CD4-positive, alpha-beta T cell treated with Interleukin-1 beta for 1 hour (primary cell): ENCODE measurements around the gene CKLF.
"Not testable (repeated sequence)": the region's sequence is repeated elsewhere in the genome, so short reads cannot be mapped to it uniquely, and the experiment has no call there.

Experiments used
- DNase-seq, 2 donors: peaks; one replicate each; pipeline ENCODE4 v3.0.0-alpha.2; 2020 to 2022

The CKLF gene

GRCh38 chr16:66601471-66601870 lies 49.1 kb downstream of the CKLF start:
- DNase-seq = no peak

- DNase-seq = peak; percentile 84
Observed at GRCh38 chr16:66603537-66604375, 51.4 kb downstream of the CKLF start.

- DNase-seq = peak; percentile 75 to 76
Observed at GRCh38 chr16:66604376-66605176, 52.2 kb downstream of the CKLF start, which contains the start of gene CMTM3. Gene CMTM3, plus strand, starts transcription at chr16:66604704. Its CDS starts 102 bp downstream, at chr16:66604806.

- DNase-seq = peak; percentile 28
Observed at GRCh38 chr16:66605177-66605978, 53.0 kb downstream of the CKLF start.

- DNase-seq = peak in 1 of 2 donors; percentile 9
Observed at GRCh38 chr16:66605979-66606751, 53.8 kb downstream of the CKLF start.

DNA sequence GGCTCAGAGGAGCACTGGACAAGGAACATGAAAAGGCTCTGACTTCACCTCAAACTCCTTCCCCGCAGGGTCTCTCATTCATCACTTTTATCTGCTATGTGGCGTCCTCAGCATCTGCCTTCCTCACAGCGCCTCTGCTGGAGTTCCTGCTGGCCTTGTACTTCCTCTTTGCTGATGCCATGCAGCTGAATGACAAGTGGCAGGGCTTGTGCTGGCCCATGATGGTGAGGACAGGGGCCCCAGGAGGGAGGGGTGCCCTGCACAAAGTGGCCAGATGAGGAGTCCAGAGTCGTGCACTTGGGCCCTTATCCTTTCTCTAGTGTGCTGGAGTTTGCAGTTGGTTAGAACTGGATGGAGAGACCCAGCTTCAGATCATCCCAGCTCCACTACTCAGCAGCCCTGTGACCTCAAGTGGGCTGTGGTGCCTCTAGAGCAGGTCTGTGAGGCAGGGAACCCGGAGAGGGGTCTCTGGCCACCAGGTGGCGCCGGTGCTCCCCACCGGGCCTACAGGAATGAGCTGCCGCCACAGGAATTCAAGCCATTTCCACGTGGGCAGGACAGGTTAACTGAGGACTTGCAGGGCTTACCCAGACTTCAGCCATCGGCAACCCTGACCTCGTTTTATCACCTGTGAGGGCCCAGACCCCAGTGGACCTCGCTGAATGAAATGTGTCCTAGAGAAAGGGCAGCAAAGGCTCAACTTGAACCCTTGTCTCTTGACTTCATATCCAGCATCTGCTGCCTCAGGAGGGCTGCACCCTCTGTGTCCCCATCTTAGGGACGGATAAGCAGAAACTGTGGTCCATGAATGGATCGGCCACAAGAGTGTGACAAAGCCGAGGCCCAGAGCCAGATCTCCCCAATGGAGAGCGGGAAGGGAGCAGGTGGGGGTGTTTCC lies 56.1 kb downstream of the CKLF start:
- peak; percentile 77 to 82 for DNase-seq

GRCh38 chr16:66609139-66609510 lies 56.7 kb downstream of the CKLF start:
- no peak for DNase-seq

DNA sequence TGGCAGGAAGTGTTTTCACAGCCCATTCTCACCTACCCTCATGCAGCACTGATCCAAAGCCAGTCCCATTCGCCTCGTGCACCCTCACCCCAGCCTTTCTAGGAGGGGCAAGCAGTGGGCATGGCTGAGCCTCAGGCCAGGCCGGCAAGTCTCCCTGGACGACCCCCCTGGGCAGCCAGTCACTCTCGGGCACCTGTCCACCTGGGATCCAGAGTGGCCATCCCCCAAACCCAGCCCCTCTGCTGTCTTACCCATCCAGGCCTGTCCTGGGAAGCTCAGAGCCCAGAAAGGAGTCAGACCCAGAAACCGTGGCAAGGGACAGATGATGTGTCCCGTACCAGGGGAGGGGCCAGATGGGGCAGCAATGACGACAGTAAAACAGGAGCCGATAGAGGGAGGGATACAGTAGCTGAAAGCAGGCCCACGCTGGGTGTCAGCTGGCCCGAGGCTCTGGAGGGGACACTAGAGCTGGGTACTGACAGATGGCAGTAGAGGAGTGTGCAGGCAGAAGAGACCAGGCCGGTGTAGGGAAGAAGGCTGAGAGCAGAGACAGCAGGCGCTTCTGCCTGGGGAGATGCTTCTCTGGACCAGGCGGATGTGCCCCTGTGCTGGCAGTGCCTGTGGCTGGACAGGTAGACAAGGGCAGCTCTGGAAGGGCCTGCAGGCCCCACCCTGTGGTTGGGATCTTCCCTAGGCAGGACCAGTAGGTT lies 57.9 kb downstream of the CKLF start:
- no peak for DNase-seq

DNA sequence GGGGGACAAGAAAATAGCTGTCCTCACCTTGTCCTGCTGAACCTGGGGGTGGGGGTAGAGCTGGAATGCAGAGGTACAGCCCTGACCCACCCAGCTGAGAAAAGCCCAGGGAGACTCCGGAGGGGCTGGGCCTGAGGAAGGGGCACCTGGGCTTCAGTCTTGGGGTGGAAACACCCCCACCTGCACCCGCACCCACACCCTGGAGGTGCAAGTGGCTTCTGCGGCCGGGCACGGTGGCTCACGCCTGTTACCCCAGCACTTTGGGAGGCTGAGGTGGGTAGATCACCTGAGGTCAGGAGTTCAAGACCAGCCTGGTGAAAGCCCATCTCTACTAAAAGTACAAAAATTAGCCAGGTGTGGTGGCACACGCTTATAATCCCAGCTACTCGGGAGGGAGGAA lies 59.5 kb downstream of the CKLF start:
- not testable (repeated sequence) for DNase-seq

GRCh38 chr16:66612422-66612821 lies 60.0 kb downstream of the CKLF start:
- no peak for DNase-seq

DNA sequence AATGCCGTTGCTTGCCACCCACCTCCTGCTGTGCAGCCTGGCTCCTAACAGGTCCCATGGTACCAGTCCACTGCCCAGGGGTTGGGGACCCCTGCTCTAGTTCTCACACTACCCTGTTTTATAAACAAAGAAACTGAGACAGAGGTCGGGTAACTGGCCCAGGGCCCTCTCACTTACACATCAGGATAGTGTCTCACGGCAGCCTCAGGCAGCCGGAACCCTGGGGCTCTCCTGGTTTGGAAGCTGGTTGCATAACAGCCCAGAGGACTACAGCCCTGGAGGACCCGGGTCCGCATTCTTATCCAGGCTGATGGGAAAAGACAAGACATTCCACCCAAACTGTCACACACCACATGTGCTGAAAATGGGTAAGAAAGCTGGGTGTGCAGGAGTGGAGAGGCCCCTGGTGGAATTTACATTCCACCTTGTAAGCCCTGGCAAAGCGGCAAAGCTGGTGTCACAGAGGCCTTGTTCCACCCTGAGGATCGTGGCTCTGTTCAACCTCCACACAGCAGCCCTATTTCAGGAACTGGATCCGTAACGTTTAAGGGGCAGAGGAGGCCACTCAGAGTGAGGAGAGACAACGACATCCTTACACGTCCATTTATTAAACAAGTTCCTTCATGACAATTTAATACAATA lies 61.9 kb downstream of the CKLF start:
- DNase-seq = no peak
